ENCODE measurements around the gene IER5. TPM values are rescaled to one million over a fixed set of nuclear protein-coding genes. Genes with fewer than 3 reads are reported as not detected.
A peak's percentile ranks its signal among the peaks of the same experiment; 100 is the strongest.

Gene IER5
- total and polyA plus RNA-seq, 9 of the 15 experiments (the other 6 are each of a cell fraction or from before 2014, with no cell fraction given) = 2.4 to 32.1 (median 12.0) TPM

GRCh38 chr1:181083842-181084605, 4.5 kb upstream of the IER5 start:
- FAIRE-seq = peak; percentile 91
- Histone ChIP-seq H2AFZ (ENCODE audit: low read depth, low read length) (peak overlapping the region; percentile 40; the same call in 1 of the 2 replicates), H3K27me3 (ENCODE audit: control insufficient read depth in 2 of 2, insufficient read depth in 2 of 2, low read length in 2 of 2) (no peaks in the 10 kb centered on the region), H3K9me1 (ENCODE audit: control insufficient read depth, insufficient read depth, low read length) (no peaks in the 10 kb centered on the region), H3K79me2 (ENCODE audit: control insufficient read depth, insufficient read depth, low read length) (peaks cover 8% of the 10 kb centered on the region), H3K27ac (ENCODE audit: extremely low read depth, low read depth, low read length) (no peak overlapping the region), H4K20me1 (replicated peaks; ENCODE audit: control insufficient read depth, insufficient read depth, low read length) (no peaks in the 10 kb centered on the region; the same call in 1 of the 2 replicates), H3K9me3 (replicated peaks; ENCODE audit: control insufficient read depth, insufficient read depth, low read depth, low read length) (no peaks in the 10 kb centered on the region), H3K4me3 (no peak overlapping the region), H3K4me1 (replicated peaks in 1 of 2; ENCODE audit: control insufficient read depth in 2 of 2, insufficient read depth in 2 of 2, low read length in 2 of 2) (peaks cover 11 to 20% of the 10 kb centered on the region in 2 experiments; a peak in 4 of 5 replicates), H3K36me3 (ENCODE audit: control insufficient read depth, insufficient read depth, low read length) (no peaks in the 10 kb centered on the region), H3K9ac (ENCODE audit: insufficient read depth in 1 of 2, low read depth in 2 of 2, low read length in 2 of 2) (peak overlapping the region in 1 of 2 experiments; percentile 5; a peak in 1 of 4 replicates), H3K4me2 (ENCODE audit: insufficient read depth, low read length) (peak overlapping the region; percentile 22; the same call in 1 of the 2 replicates)
- ChIA-PET POLR2A (interaction anchor here (0.5 to 1.2 kb wide), 7 partner anchors 10 to 1365 kb away, joined by 3 to 6 read pairs (median 4); no protein-coding TSS in a partner anchor), CTCF (ENCODE audit: low intra/inter-chr PET ratio) (interaction anchor here (0.7 to 2.5 kb wide), 6 partner anchors 49 to 339 kb away, joined by 3 to 22 read pairs (median 5); no protein-coding TSS in a partner anchor)
- peak; percentile 51 to 87 (median 70) for DNase-seq (ENCODE audit: extremely low read depth in 1 of 4, low spot score in 3 of 4)
- peak; percentile 73 for ATAC-seq
- BruUV-seq (replicated peaks) = no TSS peak
- 23% methylated on average over 6 of the region's 6 CpGs for WGBS (ENCODE audit: insufficient coverage, low coverage, missing lambda C conversion rate)
- in situ Hi-C loops (cut with MboI) = loop anchor here (5.0 kb wide), 1 partner anchor 58 kb away; no protein-coding TSS in a partner anchor
- intact Hi-C loops (cut with micrococcal nuclease) = loop anchor here (1.0 to 10.0 kb wide), 5 partner anchors 45 to 341 kb away; no protein-coding TSS in a partner anchor
- TF ChIP-seq KLF16 (IDR thresholded peaks at IDR 0.05) (peak; percentile 54; the same call in 1 of the 2 replicates), FOXK2 (conservative IDR thresholded peaks at IDR 0.05 in 1 of 2, IDR thresholded peaks at IDR 0.05 in 1 of 2; ENCODE audit: low read depth in 2 of 2) (peak; percentile 77 to 79; a peak in 3 of 4 replicates), DACH1 (IDR thresholded peaks at IDR 0.05; ENCODE audit: partially characterized antibody) (peak; percentile 65), MTA3 (IDR thresholded peaks at IDR 0.05; ENCODE audit: borderline replicate concordance) (peak; percentile 62; the same call in 1 of the 2 replicates), SP1 (CRISPR knock-in tag; IDR thresholded peaks at IDR 0.05) (peak; percentile 47; the same call in 1 of the 2 replicates), MLLT1 (IDR thresholded peaks at IDR 0.05) (0 out of 4 replicates have a peak, but pooled peaks of 1 of the 2 experiments have one; percentile 12), ZNF41 (CRISPR knock-in tag; conservative IDR thresholded peaks at IDR 0.05) (no peak), DEAF1 (CRISPR knock-in tag; IDR thresholded peaks at IDR 0.05) (peak; percentile 99), NR2C1 (IDR thresholded peaks at IDR 0.05) (peak; percentile 13; the same call in 1 of the 2 replicates), NR2C1 (tag; IDR thresholded peaks at IDR 0.05) (no peak; the same call in 1 of the 2 replicates), DPF2 (IDR thresholded peaks at IDR 0.05) (0 out of 2 replicates have a peak, but pooled peaks have one; percentile 16)
- TF ChIP-seq, protein P1, sequence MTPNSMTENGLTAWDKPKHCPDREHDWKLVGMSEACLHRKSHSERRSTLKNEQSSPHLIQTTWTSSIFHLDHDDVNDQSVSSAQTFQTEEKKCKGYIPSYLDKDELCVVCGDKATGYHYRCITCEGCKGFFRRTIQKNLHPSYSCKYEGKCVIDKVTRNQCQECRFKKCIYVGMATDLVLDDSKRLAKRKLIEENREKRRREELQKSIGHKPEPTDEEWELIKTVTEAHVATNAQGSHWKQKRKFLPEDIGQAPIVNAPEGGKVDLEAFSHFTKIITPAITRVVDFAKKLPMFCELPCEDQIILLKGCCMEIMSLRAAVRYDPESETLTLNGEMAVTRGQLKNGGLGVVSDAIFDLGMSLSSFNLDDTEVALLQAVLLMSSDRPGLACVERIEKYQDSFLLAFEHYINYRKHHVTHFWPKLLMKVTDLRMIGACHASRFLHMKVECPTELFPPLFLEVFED (CRISPR knock-in tag; conservative IDR thresholded peaks at IDR 0.05) = no peak
- TF ChIP-seq, protein P2, sequence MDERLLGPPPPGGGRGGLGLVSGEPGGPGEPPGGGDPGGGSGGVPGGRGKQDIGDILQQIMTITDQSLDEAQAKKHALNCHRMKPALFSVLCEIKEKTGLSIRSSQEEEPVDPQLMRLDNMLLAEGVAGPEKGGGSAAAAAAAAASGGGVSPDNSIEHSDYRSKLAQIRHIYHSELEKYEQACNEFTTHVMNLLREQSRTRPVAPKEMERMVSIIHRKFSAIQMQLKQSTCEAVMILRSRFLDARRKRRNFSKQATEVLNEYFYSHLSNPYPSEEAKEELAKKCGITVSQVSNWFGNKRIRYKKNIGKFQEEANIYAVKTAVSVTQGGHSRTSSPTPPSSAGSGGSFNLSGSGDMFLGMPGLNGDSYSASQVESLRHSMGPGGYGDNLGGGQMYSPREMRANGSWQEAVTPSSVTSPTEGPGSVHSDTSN (CRISPR knock-in tag; IDR thresholded peaks at IDR 0.05; ENCODE audit: low read depth) = no peak
- TF ChIP-seq, protein P2 (tag; conservative IDR thresholded peaks at IDR 0.05; ENCODE audit: low read depth) = peak; percentile 28; the same call in 1 of the 2 replicates
